BJ (cell line): ENCODE measurements around the gene IL17RE. TPM values are rescaled to one million over a fixed set of nuclear protein-coding genes. Genes with fewer than 3 reads are reported as not detected.
"Not testable (repeated sequence)": the region's sequence is repeated elsewhere in the genome, so short reads cannot be mapped to it uniquely, and the experiment has no call there.

Experiments
- CTCF ChIA-PET: fragments of 350-600 bp; formaldehyde crosslinking; extraction: SDS; loops from one replicate; lab custom pipeline; 2021; ENCODE audit warnings: antibody characterized with exemption, inconsistent platforms; lab: Yijun Ruan, JAX
- POLR2A ChIA-PET: fragments of 300-600 bp; sonication (Branson Sonifier 250); formaldehyde crosslinking; extraction: SDS; loops from one replicate; lab custom pipeline; 2021; ENCODE audit warnings: antibody characterized with exemption; lab: Charles Lee
- DNase-seq: peaks from one replicate; pipeline ENCODE4 v3.0.0-alpha.2; 2011; ENCODE audit warnings: low read depth
- H3K27me3 ChIP-seq: 2 replicates; pipeline ENCODE4 v1.6.0; 2011; ENCODE audit warnings: low read length; ENCODE audit not compliant: control insufficient read depth, insufficient read depth
- H3K36me3 ChIP-seq: 2 replicates; pipeline ENCODE4 v1.5.1; 2011; ENCODE audit warnings: low read length; ENCODE audit not compliant: control insufficient read depth, insufficient read depth
- H3K4me3 ChIP-seq: 2 replicates; pipeline ENCODE4 v1.5.1; 2011; ENCODE audit warnings: low read depth, mild to moderate bottlenecking, control low read depth, low read length
- polyA plus RNA-seq: library from polyadenylated mRNA; depleted of rRNA; stranded (reverse); fragments of >200 nt; gene quantifications from 2 replicates; pipeline ENCODE4 v1.2.3, GENCODE V29; 2011
- TF ChIP-seq, protein P1 (sequence below): IDR thresholded peaks from 2 replicates; pipeline ENCODE4 v1.5.1; 2011; ENCODE audit warnings: low read depth, mild to moderate bottlenecking, control low read depth, inconsistent platforms, low read length, moderate library complexity; ENCODE audit not compliant: insufficient read depth

Gene IL17RE
- polyA plus RNA-seq, 1 experiment = 4.0 TPM

GRCh38 chr3:9897408-9898372 is 5.0 kb upstream of the IL17RE start:
- ChIA-PET CTCF (no interaction called here), POLR2A (no interaction called here)
- H3K36me3 ChIP-seq = peaks cover 6% of the 10 kb centered on the region
- H3K27me3 ChIP-seq = no peaks in the 10 kb centered on the region
- DNase-seq = no peak
- H3K4me3 ChIP-seq = no peak overlapping the region
- TF ChIP-seq, protein P1, sequence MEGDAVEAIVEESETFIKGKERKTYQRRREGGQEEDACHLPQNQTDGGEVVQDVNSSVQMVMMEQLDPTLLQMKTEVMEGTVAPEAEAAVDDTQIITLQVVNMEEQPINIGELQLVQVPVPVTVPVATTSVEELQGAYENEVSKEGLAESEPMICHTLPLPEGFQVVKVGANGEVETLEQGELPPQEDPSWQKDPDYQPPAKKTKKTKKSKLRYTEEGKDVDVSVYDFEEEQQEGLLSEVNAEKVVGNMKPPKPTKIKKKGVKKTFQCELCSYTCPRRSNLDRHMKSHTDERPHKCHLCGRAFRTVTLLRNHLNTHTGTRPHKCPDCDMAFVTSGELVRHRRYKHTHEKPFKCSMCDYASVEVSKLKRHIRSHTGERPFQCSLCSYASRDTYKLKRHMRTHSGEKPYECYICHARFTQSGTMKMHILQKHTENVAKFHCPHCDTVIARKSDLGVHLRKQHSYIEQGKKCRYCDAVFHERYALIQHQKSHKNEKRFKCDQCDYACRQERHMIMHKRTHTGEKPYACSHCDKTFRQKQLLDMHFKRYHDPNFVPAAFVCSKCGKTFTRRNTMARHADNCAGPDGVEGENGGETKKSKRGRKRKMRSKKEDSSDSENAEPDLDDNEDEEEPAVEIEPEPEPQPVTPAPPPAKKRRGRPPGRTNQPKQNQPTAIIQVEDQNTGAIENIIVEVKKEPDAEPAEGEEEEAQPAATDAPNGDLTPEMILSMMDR = no peak

- H3K27me3 ChIP-seq = no peaks in the 10 kb centered on the region
- H3K36me3 ChIP-seq = no peaks in the 10 kb centered on the region; the same call in 1 of the 2 replicates
- no peak for DNase-seq
- H3K4me3 ChIP-seq = no peak overlapping the region
- TF ChIP-seq, protein P1 = no peak
- ChIA-PET POLR2A (no interaction called here), CTCF (no interaction called here)
Measured at GRCh38 chr3:9898467-9899241, 4.0 kb upstream of the IL17RE start.

DNA sequence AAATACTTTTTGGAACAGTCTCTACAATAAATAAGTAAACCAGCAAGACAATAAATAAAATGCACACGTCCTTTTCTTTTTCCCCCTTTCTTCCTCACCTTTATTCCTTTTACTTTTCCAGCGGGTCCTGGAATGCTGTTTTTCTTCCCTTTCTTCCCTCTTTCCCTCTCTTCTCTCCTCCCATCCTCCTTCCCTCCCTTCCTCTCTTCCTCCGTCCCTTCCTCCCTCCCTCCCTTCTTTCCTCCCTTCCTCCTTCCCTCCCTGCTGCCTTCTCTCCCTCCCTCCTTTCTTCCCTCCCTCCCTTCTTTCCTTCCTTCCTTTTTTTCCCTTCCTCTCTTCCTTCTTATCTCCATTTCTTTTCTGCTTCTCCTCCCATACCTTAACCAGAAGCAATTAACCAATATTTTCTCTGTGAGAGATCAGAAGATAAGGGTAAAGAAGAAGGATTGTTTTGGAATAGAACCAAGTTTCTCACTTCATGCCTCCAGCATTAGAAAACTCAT is 3.3 kb upstream of the IL17RE start:
- H3K4me3 ChIP-seq = no peak overlapping the region
- no peaks in the 10 kb centered on the region for H3K27me3 ChIP-seq
- POLR2A ChIA-PET = no interaction called here
- no peak for DNase-seq
- CTCF ChIA-PET = no interaction called here
- TF ChIP-seq, protein P1 = no peak
- H3K36me3 ChIP-seq = no peaks in the 10 kb centered on the region; the same call in 1 of the 2 replicates

DNA sequence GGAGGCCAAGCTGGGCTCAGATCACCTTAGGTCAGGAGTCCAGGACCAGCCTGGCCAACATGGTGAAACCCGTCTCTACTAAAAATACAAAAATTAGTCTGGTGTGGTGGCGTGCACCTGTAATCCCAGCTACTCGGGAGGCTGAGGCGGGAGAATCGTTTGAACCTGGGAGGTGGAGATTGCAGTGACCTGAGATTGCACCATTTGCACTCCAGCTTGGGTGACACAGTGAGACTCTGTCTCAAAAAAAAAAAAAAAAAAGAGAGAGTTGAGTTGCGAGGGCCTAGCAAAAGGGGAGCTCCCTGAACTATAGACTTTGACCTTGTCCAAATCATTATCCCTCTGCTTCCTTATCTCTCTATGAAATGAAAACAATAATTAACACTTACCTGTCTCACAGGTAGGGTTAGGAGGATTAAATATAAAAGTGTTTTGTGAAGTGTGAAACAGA is 1.7 kb upstream of the IL17RE start:
- CTCF ChIA-PET, POLR2A ChIA-PET: not testable (repeated sequence)

DNA sequence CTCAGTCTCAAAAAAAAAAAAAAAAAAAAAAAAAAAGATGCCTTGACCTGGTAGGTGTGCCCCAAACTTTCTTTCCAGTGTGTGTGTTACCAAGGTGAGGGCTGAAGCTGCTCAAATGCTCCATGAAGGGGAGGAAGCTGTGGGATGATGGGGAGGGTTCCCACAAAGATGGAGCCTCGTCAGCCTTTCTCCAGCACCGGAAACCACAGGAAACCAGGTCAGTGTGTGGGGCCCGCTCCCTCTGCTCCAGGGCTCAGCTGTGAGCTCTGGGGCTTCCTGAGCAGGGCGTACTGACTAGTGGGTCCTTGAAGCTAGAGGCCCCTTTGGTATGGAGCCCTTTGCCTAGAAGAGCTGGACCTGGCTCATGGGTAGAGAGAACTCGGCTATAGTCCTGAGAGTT is 681 bp upstream of the IL17RE start:
- POLR2A ChIA-PET = interaction anchor here (1.1 kb wide), 1 partner anchor 8 kb away, joined by 18 read pairs; no protein-coding TSS in a partner anchor
- Histone ChIP-seq H3K27me3 (no peaks in the 10 kb centered on the region), H3K4me3 (no peak overlapping the region), H3K36me3 (peaks cover 3% of the 10 kb centered on the region; the same call in 1 of the 2 replicates)
- CTCF ChIA-PET = interaction anchor here (1.1 to 3.3 kb wide), 4 partner anchors 8 to 12 kb away, joined by 3 to 12 read pairs (median 6); no protein-coding TSS in a partner anchor
- TF ChIP-seq, protein P1 = no peak
- no peak for DNase-seq

More for the DNA sequence above, 1.7 kb upstream of the IL17RE start:
- not testable (repeated sequence) for H3K4me3 ChIP-seq, DNase-seq, H3K36me3 ChIP-seq, H3K27me3 ChIP-seq
